Hematopoietic multipotent progenitor cell treated with erythropoietin and hydrocortisone succinate and interleukin-3 and kit ligand, for 15 days (in vitro differentiated cells): ENCODE results near the gene SMC3.
"Not testable (repeated sequence)": the region's sequence is repeated elsewhere in the genome, so short reads cannot be mapped to it uniquely, and the experiment has no call there.

ENCODE experiments used
- DNase-seq: peaks from one replicate; pipeline ENCODE4 v3.0.0-alpha.2; 2015; ENCODE audit warnings: low spot score

SMC3 gene

GRCh38 chr10:110577056-110577455, 9.6 kb downstream of the SMC3 start:
- DNase-seq, result no peak

- no peak for DNase-seq
Measured at GRCh38 chr10:110584006-110584405, 16.5 kb downstream of the SMC3 start.

GRCh38 chr10:110591760-110592159, 24.3 kb downstream of the SMC3 start:
- DNase-seq, result no peak

GRCh38 chr10:110597476-110597875, 30.0 kb downstream of the SMC3 start:
- no peak for DNase-seq

GRCh38 chr10:110600487-110601101, 33.1 kb downstream of the SMC3 start:
- peak; percentile 59 for DNase-seq

- no peak for DNase-seq
Measured at GRCh38 chr10:110601581-110601980, 34.1 kb downstream of the SMC3 start.

GRCh38 chr10:110608087-110608486, 40.6 kb downstream of the SMC3 start:
- DNase-seq, result no peak

GRCh38 chr10:110609605-110610004, 42.1 kb downstream of the SMC3 start:
- no peak for DNase-seq

GRCh38 chr10:110610308-110610774, 42.8 kb downstream of the SMC3 start:
- peak; percentile 59 for DNase-seq

- DNase-seq, result not testable (repeated sequence)
Measured at GRCh38 chr10:110610781-110611180, 43.3 kb downstream of the SMC3 start.

- no peak for DNase-seq
Measured at GRCh38 chr10:110612087-110612486, 44.6 kb downstream of the SMC3 start.

- no peak for DNase-seq
Measured at GRCh38 chr10:110612629-110613028, 45.1 kb downstream of the SMC3 start.

- DNase-seq, result no peak
Measured at GRCh38 chr10:110613341-110613995, 46.0 kb downstream of the SMC3 start.

- DNase-seq, result no peak
Measured at GRCh38 chr10:110613996-110614495, 46.6 kb downstream of the SMC3 start.

- DNase-seq, result no peak
Measured at GRCh38 chr10:110615057-110615747, 47.7 kb downstream of the SMC3 start.

GRCh38 chr10:110616493-110617033, 49.1 kb downstream of the SMC3 start:
- no peak for DNase-seq

- DNase-seq, result no peak
Measured at GRCh38 chr10:110617425-110618229, 50.1 kb downstream of the SMC3 start.

- DNase-seq, result no peak
Measured at GRCh38 chr10:110618230-110618610, 50.7 kb downstream of the SMC3 start.

- DNase-seq, result no peak
Measured at GRCh38 chr10:110619514-110620397, 52.3 kb downstream of the SMC3 start.

GRCh38 chr10:110620398-110620719, 52.9 kb downstream of the SMC3 start:
- DNase-seq, result no peak

GRCh38 chr10:110623316-110623715, 55.8 kb downstream of the SMC3 start:
- not testable (repeated sequence) for DNase-seq
